NCI-H2171 (cell line): ENCODE data around the gene SCFD2.

Source experiments
- DNase-seq: peaks from one replicate; lab custom pipeline; 2025; lab: John Stamatoyannopoulos, UW

SCFD2 gene

DNA sequence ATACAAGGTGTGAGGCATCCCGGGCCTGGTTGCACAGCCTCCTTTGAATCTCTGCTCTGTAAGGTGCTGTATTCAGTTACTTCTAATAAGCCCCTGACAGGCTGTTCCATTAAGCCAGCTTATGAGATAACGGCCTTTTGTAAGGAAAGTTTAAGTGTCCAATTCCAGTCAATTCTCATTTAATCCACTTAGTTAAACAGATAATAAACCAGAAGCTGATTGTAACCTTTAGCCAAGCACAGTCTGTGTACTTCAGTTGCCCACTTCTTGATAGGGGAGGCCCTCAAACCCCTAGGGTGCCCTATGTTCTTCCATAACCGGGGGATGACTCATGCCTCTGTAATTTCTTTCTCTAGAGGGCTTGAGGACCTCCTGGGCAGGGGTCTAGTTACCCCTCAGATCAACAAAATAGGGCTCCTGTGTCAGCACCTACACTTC lies 440.3 kb downstream of the SCFD2 start:
- DNase-seq, result no peak

DNA sequence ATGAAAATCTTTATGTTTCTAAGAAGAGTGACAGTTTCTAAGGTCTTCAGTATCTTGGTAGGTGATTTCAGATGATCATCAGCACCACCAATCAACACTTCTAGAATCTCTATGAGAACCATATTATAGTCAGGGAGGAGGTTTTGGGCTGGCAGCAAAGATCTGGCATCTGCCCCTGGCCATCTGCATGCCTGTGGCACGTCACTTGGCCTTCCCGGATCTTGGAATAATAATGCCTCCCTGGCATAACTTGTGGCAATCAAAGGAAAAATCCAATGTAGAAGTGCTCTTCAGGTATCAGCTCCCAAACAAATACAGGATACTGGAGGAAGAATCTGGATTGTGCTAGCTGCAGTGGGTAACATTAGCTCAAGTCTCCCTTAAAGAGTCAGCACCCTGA lies 446.4 kb downstream of the SCFD2 start:
- no peak for DNase-seq

DNA sequence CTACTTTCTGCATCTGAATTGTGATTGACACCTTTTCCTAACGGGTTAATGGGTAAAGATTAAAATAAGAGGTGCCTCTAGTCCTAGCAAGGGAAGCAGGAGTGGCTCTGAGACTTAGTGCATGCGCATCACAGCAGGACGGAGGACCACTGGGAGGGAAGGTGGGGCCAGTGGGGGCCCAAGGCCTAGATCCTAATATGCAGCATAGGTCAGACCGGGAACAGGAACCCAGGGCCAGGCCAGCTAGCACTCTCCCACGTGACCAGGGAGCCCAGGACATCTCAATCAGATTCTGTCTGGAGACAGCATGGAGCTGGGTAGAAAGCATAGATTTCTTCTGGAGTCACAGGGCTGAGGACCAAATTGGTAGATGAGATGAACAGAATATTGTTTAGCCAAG lies 448.0 kb downstream of the SCFD2 start:
- DNase-seq, result no peak

DNA sequence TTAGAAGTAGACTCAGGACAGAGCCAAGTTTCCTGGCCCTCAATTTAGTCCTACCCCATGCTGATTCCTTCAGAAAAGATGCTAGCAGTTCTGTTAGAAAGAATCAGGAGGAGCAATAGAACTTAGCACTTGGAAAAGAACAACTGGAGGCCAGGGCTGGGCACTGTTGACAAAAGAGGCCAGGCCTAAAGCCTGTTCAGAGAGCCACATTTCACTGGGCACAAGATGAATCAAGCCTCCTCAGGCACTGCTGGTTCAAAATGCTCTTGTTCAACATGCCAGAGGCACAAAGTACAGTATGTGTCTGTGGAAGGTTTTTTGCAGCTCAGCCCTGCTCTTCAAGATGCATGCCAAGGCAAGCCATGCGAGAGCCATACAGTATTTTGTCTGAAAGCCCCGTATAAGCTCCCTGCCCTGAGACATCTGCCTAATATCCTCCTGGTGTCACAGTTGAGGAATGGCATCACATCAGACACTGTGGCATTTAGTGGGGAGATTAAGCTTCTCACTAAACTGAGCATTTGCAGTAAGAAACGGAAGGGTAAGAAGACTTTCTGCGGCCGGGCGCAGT lies 450.0 kb downstream of the SCFD2 start:
- DNase-seq, result no peak

DNA sequence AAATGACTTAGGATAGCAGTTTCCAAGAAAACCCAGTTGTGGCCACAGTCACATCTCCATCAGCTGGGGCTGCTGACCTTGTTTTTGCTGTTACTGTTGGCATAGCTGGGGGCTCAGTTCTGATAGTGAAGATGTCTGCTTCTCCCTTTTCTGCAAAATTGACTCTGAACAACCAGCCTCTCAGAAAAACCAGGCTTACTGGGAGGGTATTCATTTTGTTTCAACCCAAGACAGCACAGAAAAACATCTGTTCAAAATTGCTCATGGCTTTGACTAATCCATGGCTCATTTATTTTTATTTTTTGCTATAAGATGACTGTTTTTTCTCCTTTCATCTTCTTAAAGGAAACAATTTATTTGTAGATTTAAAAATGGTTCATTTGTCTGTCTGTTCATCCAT lies 450.7 kb downstream of the SCFD2 start:
- no peak for DNase-seq

DNA sequence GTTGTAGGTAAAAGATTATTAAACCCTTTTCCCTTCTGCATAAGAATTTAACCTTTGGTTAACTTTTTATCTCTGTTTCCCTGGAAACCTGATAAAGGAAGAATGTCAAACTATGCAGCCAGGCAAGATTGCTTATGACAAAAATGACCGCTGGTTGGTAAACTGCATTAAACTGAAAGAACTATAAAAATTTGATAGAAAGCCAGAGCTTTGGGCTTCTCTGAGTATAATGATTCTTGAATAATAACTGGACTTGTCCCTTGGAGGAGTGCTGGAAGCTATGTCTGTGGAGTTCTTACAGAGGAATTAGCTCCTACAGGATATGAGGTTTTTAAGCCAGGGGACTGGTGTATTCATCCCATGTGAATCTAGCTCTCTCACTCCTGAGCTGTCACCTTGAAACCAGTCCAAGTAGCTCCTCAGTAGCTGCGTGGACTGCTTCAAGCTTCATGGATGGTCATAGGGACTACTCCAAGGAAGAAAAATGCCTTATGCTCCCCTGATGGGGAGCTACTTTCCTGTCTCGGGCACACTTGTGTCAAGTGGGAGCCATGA lies 451.7 kb downstream of the SCFD2 start:
- no peak for DNase-seq

DNA sequence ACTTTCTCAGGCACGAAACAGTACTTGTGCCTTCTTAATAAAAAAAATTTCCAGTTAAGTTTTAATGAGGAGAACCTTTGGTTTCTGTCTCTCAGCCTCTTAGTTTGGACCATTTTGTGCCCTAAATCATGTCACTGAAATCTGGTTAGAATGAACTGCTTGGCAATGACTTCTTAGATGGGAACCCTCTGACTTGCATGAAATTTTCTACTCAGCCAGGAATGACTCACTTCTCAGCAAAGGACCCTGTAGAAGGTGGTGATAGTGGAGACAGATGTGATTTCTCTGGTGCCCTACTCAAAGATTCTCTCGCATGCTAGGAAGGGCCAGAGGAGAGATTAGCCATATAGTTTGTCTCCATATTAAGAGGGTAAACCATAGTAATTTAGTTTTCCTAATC lies 453.3 kb downstream of the SCFD2 start:
- no peak for DNase-seq

DNA sequence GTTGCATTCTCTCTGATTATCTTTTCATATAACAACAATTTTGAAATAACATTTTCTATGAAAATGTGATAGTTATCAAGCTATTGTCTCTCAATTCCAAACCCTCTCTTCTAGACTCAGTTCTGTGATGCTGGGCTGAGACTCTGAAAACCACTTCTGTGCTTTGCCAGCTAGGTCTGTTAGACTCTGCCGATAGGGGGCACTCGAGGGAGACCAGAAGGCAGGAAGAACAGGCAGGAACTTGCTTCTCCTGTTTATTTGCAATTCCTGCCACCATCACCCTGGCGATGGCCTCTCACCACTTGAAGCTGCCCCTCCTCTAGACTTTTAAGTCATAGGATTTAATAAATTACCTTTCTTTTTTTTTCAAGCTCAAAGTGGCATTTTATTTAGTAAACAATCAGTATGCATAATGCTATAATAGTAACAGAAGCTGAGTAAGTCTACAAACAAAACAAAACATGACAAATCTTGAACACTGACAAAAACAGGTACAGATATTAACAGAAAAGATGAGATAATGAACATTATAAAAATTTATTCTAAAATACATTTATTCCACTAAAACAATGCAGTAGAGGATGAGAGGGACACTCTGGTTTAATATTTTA lies 454.1 kb downstream of the SCFD2 start:
- DNase-seq, result peak; percentile 55

DNA sequence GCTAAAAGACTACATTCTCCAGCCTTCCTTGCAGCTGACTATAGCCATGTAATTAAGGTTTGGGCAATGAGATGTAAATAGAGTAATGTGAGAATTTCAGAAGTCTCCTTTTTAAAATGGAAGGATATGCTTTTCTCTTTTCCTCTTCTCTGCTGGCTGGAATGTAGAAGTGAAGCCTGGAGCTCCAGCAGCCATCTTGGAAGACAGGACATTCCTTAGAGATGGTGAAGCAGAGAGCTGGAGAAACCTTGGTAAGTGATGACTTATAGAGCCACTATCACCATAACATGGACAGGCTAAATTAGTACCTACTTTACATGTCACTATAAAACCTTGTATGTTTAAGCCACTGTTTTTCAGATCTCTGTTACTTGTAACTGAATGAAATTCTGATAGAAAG lies 455.7 kb downstream of the SCFD2 start:
- DNase-seq, result no peak

DNA sequence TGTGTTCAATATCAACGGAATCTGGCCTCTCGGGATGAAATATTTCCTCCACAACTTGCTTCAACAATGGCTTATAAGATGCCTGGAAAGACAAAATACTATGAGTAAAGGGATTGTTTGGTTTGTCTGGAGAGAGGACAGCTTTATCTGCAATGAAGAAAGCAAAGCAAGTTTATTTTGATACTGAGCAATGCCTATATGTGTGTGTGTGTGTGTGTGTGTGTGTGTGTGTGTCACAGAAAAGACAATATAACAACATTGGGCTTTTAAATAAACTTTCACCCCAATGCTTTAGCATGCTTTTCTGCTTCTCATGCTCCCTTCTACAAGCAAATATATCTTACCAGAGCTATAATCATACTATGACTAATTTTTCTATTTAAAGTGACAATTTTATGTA lies 458.4 kb downstream of the SCFD2 start:
- no peak for DNase-seq

DNA sequence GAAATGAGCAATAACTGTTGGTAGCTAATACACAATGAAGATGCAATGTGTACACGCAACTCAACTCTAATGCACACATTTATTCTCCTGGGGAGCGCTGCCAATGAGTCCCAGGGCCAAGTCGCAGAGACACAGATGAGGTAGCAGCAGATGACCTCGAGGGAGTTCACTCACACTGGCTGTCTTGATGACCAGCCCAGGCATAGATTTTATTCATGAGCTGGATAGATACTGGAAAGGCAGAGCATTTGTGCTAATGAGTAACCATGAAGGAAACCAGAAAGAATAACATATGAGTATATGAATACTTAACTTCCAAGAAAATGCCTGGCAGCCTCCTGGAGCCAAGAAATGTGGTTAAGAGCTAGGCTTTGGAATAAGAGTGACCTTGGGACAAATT lies 461.4 kb downstream of the SCFD2 start:
- DNase-seq, result no peak

DNA sequence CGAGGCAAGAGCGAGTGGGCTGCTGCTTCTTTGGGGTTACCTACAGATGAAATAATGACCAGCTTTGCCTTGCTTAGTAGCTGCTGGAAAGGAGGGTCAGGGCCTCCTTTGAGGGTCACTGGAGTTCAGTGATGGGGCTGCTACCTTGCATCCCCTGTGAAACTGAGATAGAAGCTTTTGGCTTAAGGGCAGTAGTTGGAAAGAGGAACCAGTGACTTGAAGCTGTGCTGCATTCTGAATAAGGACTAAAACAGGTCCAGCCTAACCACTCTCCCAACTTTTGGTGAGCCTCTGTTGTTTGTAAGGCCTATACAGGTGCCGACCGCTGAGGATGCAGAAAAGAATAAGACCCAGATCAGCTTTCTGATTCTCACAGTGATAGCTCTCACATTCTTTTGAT lies 462.6 kb downstream of the SCFD2 start:
- no peak for DNase-seq

DNA sequence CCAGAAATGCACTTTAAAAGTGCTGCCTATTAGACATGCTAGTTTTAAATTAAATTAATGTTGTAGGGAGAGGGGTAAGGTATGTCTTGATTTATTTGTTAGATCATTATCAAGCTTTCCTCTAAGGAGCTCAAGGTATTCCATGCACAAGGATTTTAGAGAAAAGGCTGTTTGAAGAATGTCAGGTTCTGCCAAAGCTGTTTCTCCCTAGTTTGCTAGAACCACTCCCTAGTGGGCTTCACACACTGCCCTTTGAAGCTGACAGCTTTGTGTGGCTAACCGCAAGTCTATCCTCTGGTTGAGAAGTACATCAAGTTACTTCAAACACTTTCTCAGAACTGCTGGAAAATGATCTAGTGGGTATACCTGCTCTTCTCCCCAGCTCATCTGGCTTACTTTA lies 471.4 kb downstream of the SCFD2 start:
- no peak for DNase-seq

DNA sequence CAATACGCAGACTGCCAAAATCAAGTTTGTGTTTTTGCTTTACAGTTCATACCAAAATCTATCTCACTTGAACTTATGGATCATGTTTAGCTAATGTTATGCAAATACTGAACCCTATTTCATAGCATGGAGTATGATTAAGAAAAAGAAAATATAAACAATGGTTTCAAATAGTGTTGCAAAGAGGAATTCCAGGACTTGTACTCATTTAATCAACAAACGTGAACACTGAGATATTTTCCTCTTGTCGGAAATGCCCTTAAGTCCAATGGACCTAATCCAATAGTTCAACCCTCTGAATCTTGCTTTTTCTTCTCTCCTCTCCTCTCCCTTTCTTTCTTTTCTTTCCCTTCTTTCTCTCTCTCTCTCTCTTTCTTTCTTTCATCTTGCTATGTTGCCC lies 473.0 kb downstream of the SCFD2 start:
- DNase-seq, result no peak

DNA sequence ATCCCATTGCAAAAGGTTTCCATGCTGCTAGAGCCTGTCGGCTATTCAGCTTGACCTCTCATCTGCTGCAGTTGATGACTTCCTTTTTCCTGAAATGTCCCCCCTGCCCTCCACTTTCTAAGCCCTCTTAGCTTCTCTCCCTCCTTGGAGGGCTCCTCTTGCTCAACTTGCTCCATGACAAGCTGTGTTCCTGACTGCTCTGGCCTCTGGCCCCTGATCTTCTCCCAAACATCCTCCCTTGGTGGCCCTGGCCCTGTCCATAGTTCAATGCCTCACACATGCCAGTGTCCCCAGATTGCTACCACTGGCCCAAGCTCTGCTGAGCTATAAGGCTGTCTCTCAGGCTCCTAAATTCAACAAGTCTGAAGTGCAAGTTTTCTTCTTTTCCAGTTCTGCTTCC lies 474.1 kb downstream of the SCFD2 start:
- DNase-seq, result no peak

DNA sequence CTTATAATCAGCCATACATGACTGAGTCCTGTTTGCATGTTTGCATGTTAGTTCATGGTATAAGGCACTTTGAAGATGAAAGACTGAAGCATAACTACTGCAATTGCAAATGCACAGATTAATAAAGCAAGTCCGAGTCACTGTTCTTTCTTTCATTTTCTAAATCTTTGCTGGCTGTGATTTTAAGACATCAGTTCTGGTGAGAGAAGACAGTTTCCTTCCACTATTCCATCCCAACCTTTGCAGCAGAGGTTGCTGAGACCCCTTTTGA lies 475.4 kb downstream of the SCFD2 start:
- no peak for DNase-seq

DNA sequence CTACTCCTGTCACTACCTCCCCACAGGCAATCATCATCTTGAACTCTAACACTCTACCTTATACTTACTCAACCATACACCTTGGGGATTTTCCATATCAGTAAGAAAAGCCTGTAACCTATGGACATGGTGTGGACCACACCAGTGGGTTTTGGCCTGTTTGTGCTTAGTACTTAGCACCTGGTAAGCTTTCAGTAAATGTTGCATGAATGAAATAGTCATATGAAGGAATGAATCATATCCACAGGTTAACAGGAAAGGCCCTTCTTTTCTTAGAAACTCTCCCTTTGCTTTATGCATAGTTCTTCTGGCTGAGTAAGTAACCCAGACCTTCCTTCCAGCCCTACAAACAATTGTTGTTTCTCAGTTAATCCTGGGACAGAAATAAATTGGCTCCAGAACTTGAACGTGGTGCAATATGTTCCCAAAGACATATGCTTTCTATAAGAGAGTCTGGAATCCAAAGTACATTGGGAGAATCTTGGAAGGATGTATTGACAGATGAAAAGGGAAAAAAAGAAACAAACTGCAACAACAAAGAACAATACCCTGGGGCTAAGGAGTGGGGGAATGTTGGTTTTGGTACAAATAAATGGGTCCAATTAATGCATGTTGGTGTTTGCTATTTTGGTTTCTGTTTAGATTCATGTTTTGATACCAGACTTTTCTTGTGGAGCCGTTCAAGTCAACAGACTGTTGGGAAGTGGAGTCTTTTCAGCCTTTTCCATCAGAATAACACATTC lies 475.9 kb downstream of the SCFD2 start:
- no peak for DNase-seq

DNA sequence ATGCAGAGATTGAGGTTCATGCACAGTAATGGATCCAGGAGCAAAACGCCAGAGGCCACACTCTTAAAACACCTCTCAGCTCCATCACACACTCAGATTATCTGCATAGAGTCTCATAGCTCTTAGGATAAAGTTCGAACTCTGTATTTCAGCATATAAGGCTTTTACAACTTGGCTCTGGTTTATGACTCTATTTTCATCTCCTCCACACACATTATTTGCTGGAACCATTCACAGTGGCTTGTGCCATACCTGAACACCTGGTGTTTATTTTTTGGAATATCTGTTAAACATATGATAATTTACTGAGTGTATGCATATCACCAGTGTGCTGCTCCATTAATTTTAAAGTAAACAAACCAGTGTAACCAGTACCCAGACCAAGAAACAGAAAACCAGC lies 476.5 kb downstream of the SCFD2 start:
- DNase-seq, result no peak

DNA sequence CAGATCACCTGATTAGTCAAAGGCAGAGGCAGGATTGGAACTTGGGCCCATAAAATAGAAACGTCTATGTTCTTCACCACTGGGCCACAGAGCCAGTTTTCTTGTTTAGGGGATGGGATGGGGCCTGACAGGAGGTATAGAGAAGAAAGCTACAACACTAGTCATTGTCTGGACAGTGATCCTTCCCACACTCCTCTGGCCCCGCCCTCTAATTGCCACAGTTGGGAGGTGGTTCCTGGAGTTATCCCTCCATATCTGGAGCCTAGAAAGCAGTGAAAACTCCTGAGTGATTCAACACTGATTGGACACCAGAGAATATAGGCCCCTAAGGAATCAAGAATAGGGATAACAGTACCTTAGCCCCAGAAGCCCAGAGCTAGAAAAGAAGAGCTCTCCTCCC lies 480.9 kb downstream of the SCFD2 start:
- DNase-seq, result no peak

DNA sequence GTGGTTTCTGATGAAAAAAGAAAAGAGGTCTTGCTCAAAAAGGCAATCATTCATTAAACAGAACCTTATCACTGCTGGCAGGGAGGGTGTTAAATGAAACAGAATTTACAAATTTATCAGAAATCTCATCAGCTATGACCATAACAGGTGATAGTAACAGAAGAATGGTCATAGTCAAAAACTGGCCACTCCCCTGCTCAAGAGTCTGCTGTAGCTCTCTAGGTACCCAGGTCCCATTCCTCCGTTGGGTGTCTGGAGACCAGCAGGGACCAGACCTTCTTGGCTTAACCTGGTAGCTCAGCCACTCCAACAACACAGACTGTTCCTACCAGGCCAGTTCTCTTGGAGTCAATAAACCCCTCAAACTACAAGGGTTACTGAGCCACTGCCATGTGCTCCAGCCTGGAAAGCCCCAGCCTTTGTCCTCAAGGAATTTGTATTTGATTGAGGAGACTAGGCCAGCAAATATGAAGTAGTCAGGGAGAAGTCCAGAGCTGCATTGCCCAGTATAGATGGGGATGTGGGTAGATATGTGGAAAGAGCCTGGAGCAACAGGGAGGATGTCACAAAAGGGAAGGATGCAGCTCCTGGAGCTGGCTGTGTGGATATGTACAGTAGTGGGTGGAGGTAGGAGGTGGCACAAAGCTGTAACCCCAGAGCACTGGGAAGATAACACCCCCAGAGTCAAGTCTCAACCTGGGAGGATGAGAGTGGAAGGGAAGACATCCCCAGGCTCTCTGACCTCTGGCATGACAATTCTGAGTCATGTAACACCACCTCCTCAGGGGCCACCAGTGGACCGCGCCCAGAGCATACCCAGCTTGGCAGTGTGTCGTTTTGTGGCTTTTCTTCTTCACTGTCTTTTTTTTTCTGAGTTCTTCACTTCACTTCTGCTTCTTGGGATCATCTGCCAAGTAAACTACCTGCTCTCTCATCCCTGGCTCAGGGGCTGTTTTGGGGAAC lies 481.9 kb downstream of the SCFD2 start:
- no peak for DNase-seq

DNA sequence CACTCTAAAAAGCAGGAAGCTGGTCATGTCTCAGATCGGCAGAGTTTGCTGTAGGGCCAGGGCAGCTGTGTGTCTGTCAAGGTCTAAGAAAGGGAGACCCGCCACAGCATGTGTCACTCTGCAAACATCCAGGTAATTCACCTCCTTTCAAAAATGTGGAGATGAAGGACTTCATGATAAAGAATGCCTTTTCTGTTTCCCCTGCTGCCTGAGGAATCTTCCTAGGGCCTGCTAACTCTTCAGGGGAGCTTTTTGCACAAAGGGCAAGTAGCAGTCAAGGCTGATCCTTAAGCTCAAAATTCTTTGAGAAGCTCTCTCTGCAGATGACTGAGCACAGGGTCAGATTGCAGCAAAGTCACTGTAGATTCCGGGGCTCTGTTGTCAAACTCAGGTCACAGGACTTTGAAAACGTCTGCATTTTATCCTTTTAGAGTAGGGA lies 482.7 kb downstream of the SCFD2 start:
- DNase-seq, result no peak

DNA sequence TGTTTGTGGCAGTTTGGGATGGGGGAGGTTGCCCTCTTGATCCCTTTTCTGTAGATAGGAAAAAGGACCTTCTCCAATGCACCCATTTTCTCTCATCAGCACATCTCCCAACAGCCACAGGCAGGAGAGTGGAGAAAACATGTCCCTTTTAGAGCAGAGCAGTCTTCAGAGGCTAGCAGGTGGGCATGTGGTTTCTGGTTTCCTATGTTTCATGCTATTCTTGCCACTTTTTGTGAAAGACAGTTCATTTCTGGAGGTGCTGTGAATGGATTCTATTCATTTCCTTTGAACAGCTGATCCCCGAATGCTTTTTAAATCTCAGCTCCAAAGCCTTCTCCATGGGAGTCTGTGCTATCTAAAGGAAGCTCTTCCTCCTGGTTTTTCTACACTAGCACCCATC lies 484.9 kb downstream of the SCFD2 start:
- DNase-seq, result no peak
